ENCODE measurements around the gene SERP2. TPM values are rescaled to one million over a fixed set of nuclear protein-coding genes. Genes with fewer than 3 reads are reported as not detected.

The SERP2 gene
- total RNA-seq, 1 donor from 2014 or later = 14.0 TPM

DNA sequence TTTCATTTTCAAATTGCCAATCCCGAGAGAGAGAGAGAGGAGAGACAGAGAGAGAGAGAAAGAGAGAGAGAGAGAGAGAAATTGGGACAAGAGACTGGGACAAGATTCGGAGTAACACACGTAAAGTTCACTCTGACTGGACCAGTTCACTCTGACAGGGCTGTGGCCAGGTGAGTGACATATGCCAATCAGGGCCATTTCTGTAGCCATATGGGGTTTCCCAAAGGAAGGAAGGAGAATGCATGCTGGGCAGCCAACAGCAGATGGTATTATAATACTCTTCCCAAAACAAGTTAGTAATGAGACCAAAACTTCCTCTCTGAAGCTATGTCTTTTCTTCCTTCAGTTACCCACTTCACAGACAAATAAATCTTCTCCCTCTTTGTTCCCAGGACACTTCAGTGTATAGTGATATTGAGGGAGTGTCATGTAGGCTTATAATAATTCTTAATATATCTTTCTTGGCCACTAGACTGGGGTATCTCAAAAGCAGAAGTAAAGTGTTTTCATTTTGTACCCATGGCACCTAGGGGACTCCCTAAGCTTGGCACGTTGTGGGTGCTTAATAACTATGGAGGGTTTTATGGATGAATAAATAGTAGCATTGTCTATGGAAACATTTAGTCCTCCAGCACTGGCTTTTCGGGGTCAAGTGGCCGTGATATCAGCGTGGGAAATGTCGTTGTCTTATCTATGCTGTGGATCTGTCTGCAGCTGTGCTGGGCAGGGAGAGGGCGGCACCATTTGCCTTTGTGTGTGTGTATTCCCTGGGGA is 51.6 kb downstream of the SERP2 start:
- Mint-ChIP-seq H3K27me3 (ENCODE audit: low read depth) (no peaks in the 10 kb centered on the region), H3K27ac (ENCODE audit: unreplicated experiment) (no peak overlapping the region), H3K9me3 (peaks cover 2% of the 10 kb centered on the region), H3K36me3 (ENCODE audit: low read depth) (peaks cover 6% of the 10 kb centered on the region), H3K4me3 (no peak overlapping the region), H3K4me1 (peaks cover 17% of the 10 kb centered on the region)
- TF ChIP-seq CTCF (conservative IDR thresholded peaks at IDR 0.05) = no peak
- DNase-seq (ENCODE audit: low read depth, low spot score) = no peak

DNA sequence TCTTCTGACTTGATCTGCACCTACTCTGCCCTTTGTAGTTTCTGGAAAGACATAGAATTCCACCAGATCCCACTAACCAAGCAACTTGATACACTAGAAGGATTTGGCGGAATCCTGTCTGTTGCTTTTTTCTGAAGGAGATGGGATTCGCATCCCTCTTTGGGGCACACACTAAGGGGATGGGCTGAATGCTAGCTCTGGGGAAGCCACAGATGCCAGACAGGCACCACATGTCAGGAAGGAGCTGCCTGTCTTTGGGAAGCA is 52.1 kb downstream of the SERP2 start:
- DNase-seq (ENCODE audit: low read depth, low spot score) = no peak
- H3K4me3 Mint-ChIP-seq = no peak overlapping the region

DNA sequence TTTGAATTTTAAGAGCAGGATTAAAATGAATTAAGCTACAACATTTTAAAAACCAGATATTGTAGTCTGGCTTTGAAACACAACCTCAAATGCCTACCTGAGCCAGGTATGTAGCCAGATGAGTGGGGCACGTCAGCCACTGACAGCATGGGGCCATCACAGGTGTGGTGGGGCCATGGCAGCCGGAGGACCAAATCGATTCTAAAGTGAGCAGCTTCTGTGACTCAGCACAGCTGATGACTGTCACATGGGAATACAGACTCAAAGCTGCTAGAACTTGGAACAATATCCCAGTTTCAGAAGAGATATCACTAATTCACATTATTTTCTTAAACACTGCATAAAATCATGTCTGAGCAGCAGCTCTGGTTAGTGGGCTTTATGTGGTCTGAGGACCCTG is 52.8 kb downstream of the SERP2 start:
- Mint-ChIP-seq H3K27ac (ENCODE audit: unreplicated experiment) (no peak overlapping the region), H3K4me1 (peaks cover 13% of the 10 kb centered on the region), H3K36me3 (ENCODE audit: low read depth) (peaks cover 6% of the 10 kb centered on the region), H3K9me3 (peaks cover 2% of the 10 kb centered on the region), H3K4me3 (no peak overlapping the region), H3K27me3 (ENCODE audit: low read depth) (no peaks in the 10 kb centered on the region)
- no peak for DNase-seq (ENCODE audit: low read depth, low spot score)
- TF ChIP-seq CTCF (conservative IDR thresholded peaks at IDR 0.05) = no peak

More for the DNA sequence above, 52.1 kb downstream of the SERP2 start:
- H3K27me3 Mint-ChIP-seq (ENCODE audit: low read depth) = no peaks in the 10 kb centered on the region
- no peak for TF ChIP-seq CTCF (conservative IDR thresholded peaks at IDR 0.05)
- H3K36me3 Mint-ChIP-seq (ENCODE audit: low read depth) = peaks cover 6% of the 10 kb centered on the region
- peaks cover 13% of the 10 kb centered on the region for H3K4me1 Mint-ChIP-seq
- H3K27ac Mint-ChIP-seq (ENCODE audit: unreplicated experiment) = no peak overlapping the region
- H3K9me3 Mint-ChIP-seq = peaks cover 2% of the 10 kb centered on the region

DNA sequence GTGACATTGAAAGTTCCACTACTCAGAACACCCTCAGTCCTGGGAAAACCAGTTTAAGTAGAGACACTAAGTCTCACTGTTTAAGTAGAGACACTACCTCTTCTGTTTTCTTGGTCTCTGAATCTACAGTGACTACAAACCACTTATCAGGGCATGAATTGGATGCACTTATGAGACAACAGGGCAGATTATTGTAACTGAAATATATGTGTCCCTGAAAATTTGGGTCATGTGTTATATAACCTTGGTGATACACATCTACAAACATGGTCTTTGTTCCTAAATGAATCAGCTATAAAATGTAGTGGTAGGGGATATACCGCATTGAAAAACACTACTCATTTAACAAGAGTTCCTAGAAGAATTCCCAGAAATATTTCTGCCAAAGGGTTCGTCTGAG is 55.7 kb downstream of the SERP2 start:
- no peak for TF ChIP-seq CTCF (conservative IDR thresholded peaks at IDR 0.05)
- no peak for DNase-seq (ENCODE audit: low read depth, low spot score)
- H3K4me1 Mint-ChIP-seq = peaks cover 30% of the 10 kb centered on the region
- H3K9me3 Mint-ChIP-seq = peaks cover 2% of the 10 kb centered on the region
- peaks cover 13% of the 10 kb centered on the region for H3K36me3 Mint-ChIP-seq (ENCODE audit: low read depth)
- H3K27me3 Mint-ChIP-seq (ENCODE audit: low read depth) = no peaks in the 10 kb centered on the region
- peak overlapping the region; percentile 78 for H3K27ac Mint-ChIP-seq (ENCODE audit: unreplicated experiment)
- H3K4me3 Mint-ChIP-seq = no peak overlapping the region

DNA sequence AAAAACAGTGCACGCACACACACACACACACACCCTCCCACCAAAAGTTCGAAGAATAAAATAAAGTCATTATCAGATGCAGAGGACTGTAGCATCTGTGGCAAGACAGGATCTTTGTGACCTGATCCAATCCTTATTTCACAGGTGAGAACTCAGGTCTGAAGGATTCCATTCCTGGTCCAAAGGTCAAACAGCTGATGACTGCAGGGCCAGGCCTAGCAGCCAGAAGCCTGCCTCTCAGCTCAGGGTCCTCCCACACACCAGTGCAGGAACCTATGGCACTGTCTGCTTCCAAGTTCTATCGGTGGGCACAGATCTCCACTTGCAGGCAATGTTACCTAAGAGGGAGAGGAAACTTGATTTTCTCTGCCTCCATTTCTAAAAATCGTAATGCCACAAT is 57.5 kb downstream of the SERP2 start:
- Mint-ChIP-seq H3K27ac (ENCODE audit: unreplicated experiment) (no peak overlapping the region), H3K4me3 (peak overlapping the region; percentile 5), H3K9me3 (peaks cover 2% of the 10 kb centered on the region), H3K4me1 (peaks cover 38% of the 10 kb centered on the region), H3K36me3 (ENCODE audit: low read depth) (peaks cover 22% of the 10 kb centered on the region), H3K27me3 (ENCODE audit: low read depth) (no peaks in the 10 kb centered on the region)
- TF ChIP-seq CTCF (conservative IDR thresholded peaks at IDR 0.05) = no peak
- DNase-seq (ENCODE audit: low read depth, low spot score) = no peak

Measured in neural crest cell (in vitro differentiated cells).